SK-N-MC (cell line): Measurements from ENCODE around the gene ATXN1.
"Not testable (repeated sequence)": the region's sequence is repeated elsewhere in the genome, so short reads cannot be mapped to it uniquely, and the experiment has no call there.

Source experiments
- DNase-seq: peaks from one replicate; pipeline ENCODE4 v3.0.0-alpha.2; 2011; ENCODE audit warnings: low read depth, low spot score
- H3K27ac ChIP-seq: fragments of 200-600 bp; sonication (generic); 2 replicates; pipeline ENCODE4 v1.5.1; 2016; ENCODE audit warnings: mixed run types
- H3K36me3 ChIP-seq: fragments of 200-600 bp; sonication (generic); 2 replicates; pipeline ENCODE4 v1.6.1; 2017; ENCODE audit warnings: antibody characterized with exemption, low read length, mixed read lengths; ENCODE audit not compliant: insufficient read depth
- H3K4me3 ChIP-seq: fragments of 200-600 bp; sonication (generic); 2 replicates; pipeline ENCODE4 v1.5.1; 2016
- H3K9ac ChIP-seq: fragments of 200-600 bp; sonication (generic); 2 replicates; pipeline ENCODE4 v1.8.0; 2017; ENCODE audit warnings: mixed run types, mixed read lengths; ENCODE audit not compliant: insufficient read length
- H3K9me3 ChIP-seq: fragments of 200-600 bp; sonication (generic); 2 replicates; pipeline ENCODE4 v1.6.1; 2017; ENCODE audit warnings: low read depth, mild to moderate bottlenecking, antibody characterized with exemption, low read length, moderate library complexity, mixed read lengths
- EZH2 ChIP-seq: fragments of 200-600 bp; sonication (generic); IDR thresholded peaks from one replicate; pipeline ENCODE4 v1.6.1; 2017; ENCODE audit warnings: antibody characterized with exemption
- FOXP2 ChIP-seq: optimal IDR thresholded peaks from 2 replicates; pipeline ENCODE3; 2011; ENCODE audit warnings: mild to moderate bottlenecking, moderate library complexity; ENCODE audit not compliant: insufficient read depth; ENCODE audit errors: extremely low read length, control extremely low read depth
- POLR2AphosphoS5 ChIP-seq: IDR thresholded peaks from 2 replicates; pipeline ENCODE4 v1.6.1; 2012; ENCODE audit warnings: mild to moderate bottlenecking, low read depth, low read length, borderline replicate concordance

ATXN1 gene

GRCh38 chr6:16468991-16469615, 292.2 kb downstream of the ATXN1 start:
- Histone ChIP-seq H3K27ac (no peak overlapping the region), H3K9ac (no peak overlapping the region), H3K4me3 (no peak overlapping the region), H3K9me3 (no peaks in the 10 kb centered on the region), H3K36me3 (no peaks in the 10 kb centered on the region)
- TF ChIP-seq FOXP2 (no peak), EZH2 (no peak), POLR2AphosphoS5 (no peak)
- DNase-seq, result no peak

GRCh38 chr6:16466800-16467553, 294.3 kb downstream of the ATXN1 start:
- TF ChIP-seq POLR2AphosphoS5 (no peak), FOXP2 (no peak), EZH2 (no peak)
- Histone ChIP-seq H3K9ac (no peak overlapping the region), H3K27ac (no peak overlapping the region), H3K4me3 (no peak overlapping the region), H3K9me3 (no peaks in the 10 kb centered on the region), H3K36me3 (no peaks in the 10 kb centered on the region)
- no peak for DNase-seq

- Histone ChIP-seq H3K9me3 (no peaks in the 10 kb centered on the region), H3K9ac (no peak overlapping the region), H3K4me3 (no peak overlapping the region), H3K27ac (no peak overlapping the region), H3K36me3 (no peaks in the 10 kb centered on the region)
- no peak for TF ChIP-seq POLR2AphosphoS5
- no peak for TF ChIP-seq EZH2
- DNase-seq, result no peak
These were observed 297.2 kb downstream of the ATXN1 start for GRCh38 chr6:16464045-16464444.

- H3K9ac ChIP-seq, H3K4me3 ChIP-seq, H3K36me3 ChIP-seq, H3K27ac ChIP-seq, DNase-seq, H3K9me3 ChIP-seq: not testable (repeated sequence)
These were observed 298.0 kb downstream of the ATXN1 start for GRCh38 chr6:16463246-16463645.

GRCh38 chr6:16461491-16461890, 299.8 kb downstream of the ATXN1 start:
- DNase-seq, result no peak
- Histone ChIP-seq H3K4me3 (no peak overlapping the region), H3K36me3 (no peaks in the 10 kb centered on the region), H3K9ac (no peak overlapping the region), H3K9me3 (no peaks in the 10 kb centered on the region), H3K27ac (no peak overlapping the region)
- TF ChIP-seq EZH2, result no peak
- no peak for TF ChIP-seq FOXP2
- no peak for TF ChIP-seq POLR2AphosphoS5

GRCh38 chr6:16459472-16459871, 301.8 kb downstream of the ATXN1 start:
- not testable (repeated sequence) for H3K36me3 ChIP-seq, H3K9me3 ChIP-seq, DNase-seq, H3K4me3 ChIP-seq, H3K27ac ChIP-seq, H3K9ac ChIP-seq

- Histone ChIP-seq H3K9me3 (no peaks in the 10 kb centered on the region), H3K36me3 (no peaks in the 10 kb centered on the region), H3K9ac (no peak overlapping the region), H3K4me3 (no peak overlapping the region), H3K27ac (no peak overlapping the region)
- no peak for DNase-seq
- no peak for TF ChIP-seq FOXP2
- no peak for TF ChIP-seq POLR2AphosphoS5
- TF ChIP-seq EZH2, result no peak
These were observed 308.9 kb downstream of the ATXN1 start for GRCh38 chr6:16452348-16452747.

GRCh38 chr6:16450821-16451220, 310.4 kb downstream of the ATXN1 start:
- Histone ChIP-seq H3K9ac (no peak overlapping the region), H3K27ac (no peak overlapping the region), H3K9me3 (no peaks in the 10 kb centered on the region), H3K4me3 (no peak overlapping the region), H3K36me3 (no peaks in the 10 kb centered on the region)
- DNase-seq, result no peak
- TF ChIP-seq POLR2AphosphoS5, result no peak
- TF ChIP-seq EZH2, result no peak
- no peak for TF ChIP-seq FOXP2

- no peak for DNase-seq
- no peak overlapping the region for H3K9ac ChIP-seq
- H3K9me3 ChIP-seq, result no peaks in the 10 kb centered on the region
- no peak overlapping the region for H3K27ac ChIP-seq
- no peak overlapping the region for H3K4me3 ChIP-seq
- no peak for TF ChIP-seq EZH2
- no peaks in the 10 kb centered on the region for H3K36me3 ChIP-seq
These were observed 311.0 kb downstream of the ATXN1 start for GRCh38 chr6:16450285-16450684.
